ENCODE data around the gene TJP3. TPM values are rescaled to one million over a fixed set of nuclear protein-coding genes. Genes with fewer than 3 reads are reported as not detected.

Gene TJP3
- total and polyA plus RNA-seq, 4 donors, result 18.4 to 57.8 (median 49.6) TPM

GRCh38 chr19:3720349-3720917 is 12.2 kb downstream of the TJP3 start:
- Histone ChIP-seq H3K9ac (ENCODE audit: insufficient read depth in 1 of 2, low read length in 2 of 2) (no peak overlapping the region), H3K9me3 (ENCODE audit: control insufficient read depth in 4 of 4, insufficient read depth in 3 of 4, low read length in 3 of 4) (peaks cover 0 to 2% (median 0%) of the 10 kb centered on the region in 4 donors), H3K4me1 (ENCODE audit: control insufficient read depth in 5 of 5, insufficient read depth in 5 of 5, low read length in 5 of 5) (peaks cover 0 to 2% (median 0%) of the 10 kb centered on the region in 5 donors), H3K4me3 (no peak overlapping the region), H3K27ac (ENCODE audit: low read depth in 1 of 2, low read length in 1 of 2) (no peak overlapping the region), H3K36me3 (ENCODE audit: control insufficient read depth in 4 of 4, insufficient read depth in 4 of 4, low read length in 4 of 4) (no peaks in the 10 kb centered on the region), H3K27me3 (ENCODE audit: control insufficient read depth in 3 of 3, insufficient read depth in 3 of 3, low read length in 2 of 3) (peaks cover 0 to 24% (median 11%) of the 10 kb centered on the region in 3 donors)
- no peak for TF ChIP-seq CTCF (IDR thresholded peaks at IDR 0.05; ENCODE audit: control extremely low read depth, extremely low read depth)
- 25 to 30% methylated on average over 9 of the region's 9 CpGs for WGBS, 2 donors
- DNase-seq, result no peak
- no peak for ATAC-seq (ENCODE audit: insufficient read depth, low FRiP score)

- Histone ChIP-seq H3K4me3 (no peak overlapping the region), H3K9ac (ENCODE audit: insufficient read depth in 1 of 2, low read length in 2 of 2) (no peak overlapping the region), H3K9me3 (ENCODE audit: control insufficient read depth in 4 of 4, insufficient read depth in 3 of 4, low read length in 3 of 4) (peaks cover 0 to 2% (median 0%) of the 10 kb centered on the region in 4 donors), H3K4me1 (ENCODE audit: control insufficient read depth in 5 of 5, insufficient read depth in 5 of 5, low read length in 5 of 5) (peaks cover 0 to 2% (median 0%) of the 10 kb centered on the region in 5 donors), H3K27ac (ENCODE audit: low read depth in 1 of 2, low read length in 1 of 2) (no peak overlapping the region), H3K36me3 (ENCODE audit: control insufficient read depth in 4 of 4, insufficient read depth in 4 of 4, low read length in 4 of 4) (no peaks in the 10 kb centered on the region), H3K27me3 (ENCODE audit: control insufficient read depth in 3 of 3, insufficient read depth in 3 of 3, low read length in 2 of 3) (peaks cover 0 to 24% (median 11%) of the 10 kb centered on the region in 3 donors)
- DNase-seq (peak; percentile 75 to 88 (median 88)), ATAC-seq (ENCODE audit: insufficient read depth, low FRiP score) (peak; percentile 92)
- TF ChIP-seq CTCF (IDR thresholded peaks at IDR 0.05; ENCODE audit: control extremely low read depth, extremely low read depth), result peak; percentile 12
- 18 to 19% methylated on average over 45 to 46 of the region's 46 CpGs for WGBS, 2 donors
Observed at GRCh38 chr19:3721131-3721886, 13.1 kb downstream of the TJP3 start.

GRCh38 chr19:3721887-3722442 is 13.8 kb downstream of the TJP3 start:
- H3K9me3 ChIP-seq (ENCODE audit: control insufficient read depth in 4 of 4, insufficient read depth in 3 of 4, low read length in 3 of 4), result peaks cover 0 to 2% (median 0%) of the 10 kb centered on the region in 4 donors
- 4 to 7% methylated on average over 24 to 26 of the region's 26 CpGs for WGBS, 2 donors
- H3K4me1 ChIP-seq (ENCODE audit: control insufficient read depth in 5 of 5, insufficient read depth in 5 of 5, low read length in 5 of 5), result peaks cover 0 to 2% (median 0%) of the 10 kb centered on the region in 5 donors
- no peaks in the 10 kb centered on the region for H3K36me3 ChIP-seq (ENCODE audit: control insufficient read depth in 4 of 4, insufficient read depth in 4 of 4, low read length in 4 of 4)
- no peak overlapping the region for H3K9ac ChIP-seq (ENCODE audit: insufficient read depth in 1 of 2, low read length in 2 of 2)
- TF ChIP-seq CTCF (IDR thresholded peaks at IDR 0.05; ENCODE audit: control extremely low read depth, extremely low read depth), result no peak
- ATAC-seq (ENCODE audit: insufficient read depth, low FRiP score) (no peak), DNase-seq (no peak)
- H3K27ac ChIP-seq (ENCODE audit: low read depth in 1 of 2, low read length in 1 of 2), result no peak overlapping the region
- H3K27me3 ChIP-seq (ENCODE audit: control insufficient read depth in 3 of 3, insufficient read depth in 3 of 3, low read length in 2 of 3), result peaks cover 0 to 24% (median 11%) of the 10 kb centered on the region in 3 donors
- no peak overlapping the region for H3K4me3 ChIP-seq

Measured in lung (tissue), 12 donors.